NCI-H2081 (cell line): ENCODE data around the gene ZC3HAV1L.
"Not testable (repeated sequence)": the region's sequence is repeated elsewhere in the genome, so short reads cannot be mapped to it uniquely, and the experiment has no call there.

Experiments
- DNase-seq, 2 experiments: peaks; one replicate each; lab custom pipeline; 2025; lab: John Stamatoyannopoulos, UW

ZC3HAV1L gene

DNA sequence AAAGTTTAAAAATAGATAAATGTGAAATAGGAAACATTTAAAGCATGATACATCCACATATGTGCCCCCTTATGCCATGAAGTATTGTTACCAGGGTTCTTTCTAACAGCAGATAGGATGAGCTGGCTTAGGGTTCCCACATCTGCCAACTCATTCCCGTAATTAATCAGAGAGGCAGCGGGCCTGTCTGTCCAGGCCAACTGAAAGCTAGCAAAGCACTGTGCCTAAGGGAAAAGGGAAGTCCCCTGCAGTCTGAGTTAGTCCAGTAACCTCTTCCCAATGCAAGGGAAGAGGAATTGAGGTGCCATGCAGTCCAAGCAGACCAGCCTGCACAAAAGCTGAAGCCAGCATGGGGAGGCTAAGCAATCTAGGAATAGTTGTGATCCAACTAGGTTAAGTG, 18.3 kb upstream of the ZC3HAV1L start:
- no peak for DNase-seq

DNA sequence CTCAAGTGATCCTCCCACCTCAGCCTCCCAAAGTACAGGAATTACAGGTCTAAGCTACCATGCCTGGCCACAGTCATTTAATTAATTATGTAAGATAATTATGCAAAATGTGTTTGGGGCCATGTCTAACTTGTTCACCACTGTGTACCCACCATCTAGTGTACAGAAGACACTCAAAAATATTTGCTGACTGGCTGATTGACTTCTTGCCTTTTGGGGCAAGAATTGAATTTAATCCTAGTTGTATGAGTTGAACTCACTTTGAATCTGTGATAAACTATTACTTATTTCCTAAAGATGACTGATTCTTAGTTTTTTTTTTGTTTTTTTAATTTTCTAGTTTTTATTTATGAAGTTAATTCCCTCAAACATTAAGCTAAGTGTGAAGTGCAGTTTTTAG, 15.8 kb upstream of the ZC3HAV1L start:
- no peak for DNase-seq

DNA sequence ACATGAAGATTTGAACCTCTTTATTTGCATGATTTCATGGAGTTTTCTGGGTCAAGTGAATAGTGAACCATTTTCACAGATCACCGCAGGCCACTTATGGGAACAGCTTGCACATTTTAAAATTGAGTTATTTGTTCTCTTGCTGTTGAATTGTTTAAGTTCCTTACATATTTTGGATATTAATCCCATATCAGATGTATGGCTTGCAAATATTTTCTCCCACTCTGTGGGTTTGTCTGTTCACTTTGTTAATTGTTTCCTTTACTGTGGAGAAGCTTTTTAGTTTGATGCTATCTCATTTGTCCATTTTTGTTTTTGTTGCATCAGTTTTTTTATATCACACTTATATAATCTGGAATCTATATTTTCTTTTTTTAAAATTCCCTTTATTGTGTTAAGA, 14.1 kb upstream of the ZC3HAV1L start:
- DNase-seq: no peak

DNA sequence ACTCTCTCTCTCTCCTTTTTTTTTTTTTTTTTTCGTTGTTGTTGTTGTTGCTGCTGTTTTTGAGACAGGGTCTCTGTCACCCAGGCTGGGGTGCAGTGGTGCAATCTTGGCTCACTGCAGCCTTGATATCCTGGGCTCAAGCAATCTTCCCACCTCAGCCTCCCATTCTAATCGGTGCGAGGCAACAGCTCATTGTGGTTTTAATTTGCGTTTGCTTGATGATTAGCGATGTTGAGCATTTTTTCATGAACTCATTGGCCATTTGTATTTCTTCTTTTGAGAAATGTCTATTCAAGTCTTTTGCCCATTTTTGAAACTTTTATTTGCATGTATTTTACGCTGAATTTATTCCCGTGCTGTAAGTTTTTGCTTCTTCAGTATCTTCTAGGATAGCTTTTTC, 13.3 kb upstream of the ZC3HAV1L start:
- DNase-seq: no peak

DNA sequence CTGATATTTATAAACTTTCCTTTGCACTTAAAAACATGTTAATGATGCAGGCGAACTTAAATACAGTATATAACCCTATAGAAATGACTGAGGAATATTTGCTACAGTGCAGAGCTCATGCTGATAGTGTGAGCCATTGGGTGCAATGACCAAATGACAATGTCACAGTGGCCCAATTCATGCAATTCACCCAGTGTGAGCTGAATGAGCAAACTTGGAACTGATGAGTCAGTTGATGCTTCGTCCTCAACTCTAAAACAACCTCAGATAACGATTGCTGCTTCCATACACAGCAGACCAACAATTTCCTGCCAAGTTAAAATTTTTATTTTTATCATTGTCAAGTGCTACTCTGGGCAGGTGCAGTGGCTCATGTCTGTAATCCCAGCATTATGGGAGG, 12.1 kb upstream of the ZC3HAV1L start:
- no peak for DNase-seq

DNA sequence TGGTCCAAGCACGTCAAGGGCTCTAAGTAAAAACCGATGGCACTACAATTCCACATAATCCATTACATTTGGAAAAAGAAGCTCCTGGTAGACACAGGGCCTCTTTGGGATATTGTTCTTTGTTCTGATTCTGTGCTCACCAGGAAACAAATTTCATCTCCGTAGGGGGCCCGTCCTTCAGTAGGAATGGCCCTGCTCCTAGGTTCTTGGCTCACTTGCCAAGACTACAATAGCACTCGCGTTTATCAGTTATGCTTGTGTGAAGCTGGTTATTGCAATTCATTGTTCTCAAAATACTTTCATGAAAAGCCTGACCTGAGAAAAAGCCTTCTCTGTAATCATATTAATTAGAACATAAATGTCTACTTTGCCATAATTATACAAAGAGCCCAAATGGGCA, 10.3 kb upstream of the ZC3HAV1L start:
- DNase-seq: peak; percentile 52 to 79

DNA sequence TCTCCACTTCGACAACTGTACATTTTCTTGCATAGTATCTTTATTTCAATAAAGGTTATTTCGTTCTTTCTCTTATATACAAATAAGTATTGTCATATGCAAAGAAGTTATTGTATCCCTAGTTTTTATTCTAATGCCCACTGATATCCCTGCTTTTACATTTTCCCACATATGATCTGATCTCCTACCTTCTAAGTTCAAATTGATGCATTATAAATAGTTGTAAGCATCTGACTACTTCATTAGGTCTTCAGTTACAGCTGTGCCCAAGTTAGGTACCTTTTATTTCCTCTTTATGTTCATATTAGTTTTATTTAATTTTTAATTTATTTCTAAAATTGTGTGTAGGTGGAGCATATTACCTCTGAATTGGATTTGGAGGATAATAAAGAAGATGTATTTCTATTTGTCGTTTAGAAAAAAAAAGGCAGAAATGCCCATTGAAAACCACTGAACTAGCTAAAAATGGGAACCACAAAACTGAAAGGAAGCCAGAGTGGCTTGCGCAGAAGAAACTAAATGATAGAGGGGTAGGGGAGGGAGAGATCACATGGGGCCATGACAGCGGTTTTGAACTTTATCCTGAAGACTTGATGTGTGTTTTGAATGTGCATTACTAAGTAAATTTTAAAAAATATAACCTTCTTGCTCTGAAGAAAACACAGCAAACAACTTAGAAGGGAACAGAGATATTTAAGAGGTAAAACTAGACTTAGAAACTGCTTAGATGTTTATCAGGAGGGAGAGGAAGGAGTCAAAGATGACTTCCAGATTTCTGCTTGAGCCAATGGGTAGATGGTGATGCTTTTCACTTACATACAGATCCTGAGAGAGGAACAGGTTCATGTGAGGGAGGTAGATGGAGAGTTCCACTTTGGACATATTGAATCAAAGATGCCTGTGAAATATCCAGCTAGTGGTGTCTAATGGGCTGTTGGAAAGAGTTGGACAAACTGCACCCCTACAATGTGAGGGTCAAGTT, 9.3 kb upstream of the ZC3HAV1L start:
- DNase-seq: no peak

DNA sequence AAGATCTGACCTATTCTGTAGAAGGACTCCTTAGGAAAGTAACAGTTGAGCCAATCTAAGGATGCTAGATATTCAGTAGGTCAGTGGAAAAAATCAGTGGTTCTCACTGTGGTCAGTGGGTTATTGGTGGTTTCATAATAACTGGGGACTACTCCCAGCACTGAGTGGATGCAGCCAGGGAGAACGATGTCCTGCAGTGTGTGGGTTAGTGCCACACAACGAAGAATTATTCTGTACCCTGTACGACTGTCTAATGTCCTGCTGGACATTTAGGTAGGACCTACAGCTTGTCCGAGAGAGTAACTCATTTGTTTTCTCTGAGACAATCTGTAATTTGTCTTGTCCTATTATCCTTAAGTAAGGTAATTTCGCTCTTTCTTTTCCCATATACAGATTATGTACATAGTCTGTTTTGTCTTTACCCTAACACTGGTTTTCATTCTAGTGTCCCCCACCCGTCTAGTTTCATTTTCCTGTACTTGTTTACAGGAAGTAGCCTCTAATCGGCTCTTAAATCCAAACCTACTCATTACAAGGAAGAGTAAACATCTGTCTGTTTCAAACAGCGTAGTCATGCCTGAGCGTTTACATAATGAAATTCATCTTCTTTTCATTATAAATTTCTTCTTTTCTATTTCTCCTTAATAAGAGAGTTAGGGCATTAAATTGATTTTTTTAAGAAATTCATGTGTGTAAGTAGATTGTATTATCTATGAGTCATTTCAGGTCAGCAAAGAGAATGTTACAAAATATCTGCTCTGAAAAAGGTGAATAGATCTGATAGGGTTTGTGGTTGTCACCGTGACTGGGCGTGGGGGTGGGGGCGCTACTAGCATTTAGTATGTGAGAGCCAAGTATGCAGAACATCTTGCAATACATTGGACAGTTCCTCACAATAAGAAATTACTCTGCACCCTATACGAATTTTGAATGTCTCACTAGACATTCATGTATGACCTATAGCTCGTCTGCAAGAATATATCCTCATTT, 8.3 kb upstream of the ZC3HAV1L start:
- peak; percentile 40 to 68 for DNase-seq

DNA sequence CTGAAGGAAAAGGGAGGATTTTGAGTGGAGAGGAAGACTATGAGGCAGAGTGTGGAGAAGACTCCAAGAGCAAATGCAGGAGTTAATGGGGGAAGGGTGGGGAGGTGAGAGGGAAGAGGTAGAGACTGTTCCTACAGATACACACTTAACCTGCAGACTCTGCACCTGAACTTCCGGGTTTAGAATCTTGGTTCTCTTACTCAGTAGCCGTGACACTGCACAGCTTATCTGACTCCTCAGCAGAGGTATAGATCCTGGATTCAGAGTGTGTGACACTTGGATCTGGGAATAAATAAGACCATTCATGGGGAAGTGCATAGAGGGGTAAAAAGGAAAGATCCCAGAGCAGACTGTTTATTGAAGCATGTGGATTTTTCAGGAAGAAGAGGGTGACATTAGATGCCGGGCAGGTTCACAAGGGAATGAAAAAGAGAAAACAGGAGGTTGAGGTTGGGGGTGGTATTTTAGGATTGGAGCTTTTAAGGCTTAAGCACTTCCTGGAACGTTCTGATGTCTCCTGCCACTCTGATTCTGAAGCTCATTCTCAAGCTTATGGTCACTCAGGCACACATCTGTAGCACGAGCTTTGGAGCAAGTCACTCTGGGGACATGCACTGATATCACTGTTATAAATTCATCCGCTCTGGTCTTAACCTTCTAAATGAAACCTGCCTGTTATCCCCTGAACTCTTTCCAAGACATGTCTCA, 5.7 kb upstream of the ZC3HAV1L start:
- no peak for DNase-seq

DNA sequence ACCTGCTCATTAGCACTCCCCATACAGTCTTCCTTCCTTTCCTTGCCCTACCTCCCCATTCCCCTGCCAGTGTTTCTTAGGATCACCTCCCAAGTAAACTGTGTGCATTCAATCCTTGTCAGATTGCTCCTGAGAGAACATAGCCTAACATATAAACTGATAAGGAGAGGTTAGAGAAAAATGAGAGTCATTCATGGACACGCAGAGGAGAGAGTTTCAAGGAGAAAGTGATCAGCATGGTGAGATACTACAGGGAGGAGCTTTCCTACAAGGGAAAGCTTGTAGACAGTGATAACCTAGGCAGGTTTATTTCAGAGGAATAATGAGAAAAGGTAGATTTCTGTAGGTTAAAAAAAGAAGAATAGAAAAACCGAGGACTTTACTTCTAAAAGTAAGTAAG, 2.8 kb upstream of the ZC3HAV1L start:
- no peak for DNase-seq

DNA sequence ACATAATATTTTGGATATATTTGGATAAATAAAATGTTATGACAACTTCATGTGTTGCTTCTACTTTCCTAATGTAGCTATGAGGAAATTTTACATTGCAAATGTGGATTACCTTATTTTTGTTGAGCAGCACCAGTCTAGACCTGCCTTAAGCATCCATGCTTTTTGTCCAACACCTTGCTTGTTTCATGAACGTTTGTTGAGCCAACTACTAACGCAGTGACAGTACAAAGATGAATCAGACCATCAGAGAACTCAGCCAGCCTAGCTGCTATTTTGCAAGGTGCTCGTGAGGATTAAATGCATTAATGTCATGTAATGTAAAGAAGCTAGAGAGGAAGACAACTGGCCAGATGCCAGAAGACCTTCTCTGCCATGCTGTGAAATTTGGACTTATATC, 1.1 kb upstream of the ZC3HAV1L start:
- DNase-seq: no peak

DNA sequence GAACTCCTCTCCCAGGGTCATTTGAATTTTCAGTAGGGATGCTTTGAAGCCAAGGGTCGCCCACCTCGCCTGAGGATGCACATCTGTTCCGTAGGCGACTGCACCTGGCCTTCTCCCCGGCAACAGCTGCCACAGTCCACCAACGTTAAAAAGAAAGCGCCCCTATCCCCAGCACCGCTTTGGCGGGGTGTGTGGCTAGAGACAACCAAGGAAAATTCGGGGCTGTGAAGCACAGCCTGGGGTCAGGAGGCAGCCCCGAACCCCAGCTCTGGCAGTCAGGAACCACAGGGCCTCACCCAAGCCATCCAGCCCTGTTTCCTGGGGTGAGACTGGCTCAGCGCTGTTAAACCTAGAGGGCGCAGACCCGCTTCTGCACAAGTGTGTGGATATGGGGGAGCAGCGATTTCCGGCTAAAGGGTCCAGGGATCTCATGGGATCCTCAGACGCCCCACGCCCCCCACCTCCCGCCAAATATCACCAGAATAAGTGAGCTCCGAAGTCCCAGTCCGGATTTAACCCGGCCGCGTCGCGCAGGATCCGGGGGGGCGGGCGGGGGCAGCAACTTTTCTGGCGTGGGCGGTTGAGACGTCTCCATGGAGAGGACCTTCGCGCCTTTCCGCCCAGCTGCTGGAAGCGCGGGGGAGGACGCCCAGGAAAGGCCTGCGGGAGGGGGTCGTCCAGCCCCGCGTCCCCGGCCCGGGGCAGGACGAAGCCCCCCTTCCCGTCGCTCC, 822 bp downstream of the ZC3HAV1L start:
- peak; percentile 43 to 73 for DNase-seq

DNA sequence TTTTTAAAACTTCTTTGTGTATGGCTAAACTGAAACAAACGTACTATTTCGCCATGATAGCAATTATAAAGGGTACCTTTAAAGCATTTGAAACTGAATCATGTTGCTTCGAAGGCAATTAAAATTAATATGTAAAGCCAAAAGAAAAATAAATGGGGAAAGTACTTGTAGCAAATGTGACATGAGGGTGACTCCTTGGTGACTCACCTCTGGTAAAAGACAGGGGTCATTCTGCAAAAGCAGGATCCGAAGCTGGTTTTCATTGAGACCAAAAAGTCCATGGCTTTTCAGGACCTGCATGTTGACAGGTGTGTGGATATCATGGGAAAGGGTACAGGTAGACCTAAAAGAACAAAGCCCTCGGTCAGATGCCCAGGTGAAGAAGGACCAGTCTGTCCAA, 1.5 kb downstream of the ZC3HAV1L start:
- no peak for DNase-seq

DNA sequence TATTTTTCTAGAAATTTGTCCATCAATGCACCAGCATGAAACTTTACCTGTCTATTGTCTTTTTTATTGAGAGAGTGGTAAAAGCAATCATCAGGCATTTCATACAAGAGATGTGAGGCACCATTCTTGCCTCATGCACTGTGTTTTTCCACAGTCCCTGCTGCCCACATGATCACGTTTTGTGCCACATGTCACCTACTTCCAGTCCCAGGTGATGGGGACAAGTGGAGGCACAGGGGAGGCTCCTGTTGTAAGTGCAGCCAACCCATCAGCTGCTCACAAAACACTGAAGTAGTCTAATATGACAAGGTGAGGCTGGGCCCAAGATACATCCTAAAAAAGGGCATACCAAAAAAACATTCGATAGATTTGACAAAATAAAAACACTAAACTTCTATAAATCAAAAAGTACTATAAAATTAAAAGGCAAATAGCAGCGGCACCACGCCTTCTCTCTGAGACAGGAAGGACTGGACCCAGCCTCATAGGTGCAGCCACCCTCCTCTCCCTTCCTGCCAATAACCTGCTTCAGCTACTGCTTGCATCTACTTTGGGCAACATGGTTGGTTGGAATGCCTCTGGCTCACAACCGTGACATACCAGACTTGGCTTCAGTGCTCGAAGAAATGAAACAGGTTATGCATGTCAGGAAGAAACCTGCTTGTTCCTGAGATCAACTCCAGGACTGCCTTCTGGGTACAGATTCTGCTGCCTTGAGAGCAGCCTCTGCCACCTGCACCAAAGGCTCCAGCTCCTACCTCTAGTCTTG, 2.3 kb downstream of the ZC3HAV1L start:
- peak in 1 of 2 experiments; percentile 22 for DNase-seq

DNA sequence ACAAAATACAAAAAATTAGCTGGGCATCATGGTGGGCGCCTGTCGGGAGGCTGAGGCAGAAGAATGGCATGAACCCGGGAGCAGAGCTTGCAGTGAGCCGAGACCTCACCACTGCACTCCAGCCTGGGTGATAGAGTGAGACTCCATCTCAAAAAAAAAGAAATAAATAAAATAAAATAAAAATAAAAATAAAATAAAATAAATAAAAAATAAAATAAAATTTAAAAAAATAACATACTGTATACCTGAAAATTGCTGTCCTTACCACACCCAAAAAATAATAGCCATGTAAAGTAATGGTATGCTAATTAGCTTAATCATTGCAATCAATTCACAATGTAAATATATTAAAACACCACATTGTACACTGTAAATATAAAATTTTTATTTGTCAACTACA, 3.4 kb downstream of the ZC3HAV1L start:
- no peak for DNase-seq

DNA sequence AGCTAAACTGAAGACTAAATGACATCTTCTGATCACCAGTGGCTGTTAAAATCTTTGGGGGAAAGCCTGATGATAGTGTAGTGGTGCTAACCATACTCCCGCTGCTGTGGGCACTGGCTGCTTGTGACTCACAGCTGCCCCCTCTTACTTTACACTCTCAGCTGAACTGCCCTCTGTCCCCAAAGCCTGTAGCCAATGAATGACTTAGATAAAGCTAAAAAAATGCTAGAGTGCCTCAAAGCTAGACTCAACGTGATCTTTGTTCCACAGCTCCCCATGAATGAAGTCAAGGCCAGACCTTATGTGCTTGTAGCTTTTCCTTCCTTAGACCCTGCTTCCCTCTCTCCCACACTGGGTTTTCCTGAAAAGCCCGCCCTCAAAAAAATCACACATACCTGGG, 6.5 kb downstream of the ZC3HAV1L start:
- DNase-seq: no peak

DNA sequence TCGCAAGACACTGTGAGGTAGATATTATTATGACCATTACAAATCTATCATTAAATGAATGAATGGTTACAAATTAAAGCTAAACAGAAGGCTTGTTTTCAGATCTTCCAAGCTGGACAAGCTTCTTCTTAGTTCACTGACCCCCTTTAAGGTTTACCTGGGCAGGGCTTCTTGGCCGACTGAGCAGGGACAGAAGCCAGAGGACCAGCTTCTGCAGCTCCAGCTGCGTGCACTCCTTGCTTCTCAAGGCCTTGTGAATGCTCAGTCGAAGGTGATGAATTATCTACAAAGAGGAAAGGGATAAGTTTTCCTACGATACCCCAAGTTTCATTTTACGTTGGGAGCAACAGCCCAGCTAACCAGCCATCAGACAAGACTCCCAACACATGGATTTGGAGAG, 9.3 kb downstream of the ZC3HAV1L start:
- no peak for DNase-seq

DNA sequence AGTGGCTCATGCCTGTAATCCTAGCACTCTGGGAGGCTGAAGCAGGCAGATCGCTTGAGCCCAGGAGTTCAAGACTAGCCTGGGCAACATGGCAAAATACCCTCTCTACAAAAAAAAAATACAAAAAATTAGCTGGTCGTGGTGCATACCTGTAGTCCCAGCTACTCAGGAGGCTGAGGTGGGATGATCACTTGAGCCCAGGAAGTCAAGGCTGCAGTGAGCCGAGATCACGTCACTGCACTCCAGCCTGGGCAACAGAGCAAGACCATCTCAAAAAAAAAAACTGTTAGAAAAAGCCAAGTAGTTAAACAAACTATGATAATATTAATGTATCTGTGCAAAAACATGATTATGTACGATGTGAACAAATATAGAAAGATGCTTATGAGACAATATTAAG, 10.0 kb downstream of the ZC3HAV1L start:
- DNase-seq: not testable (repeated sequence)

DNA sequence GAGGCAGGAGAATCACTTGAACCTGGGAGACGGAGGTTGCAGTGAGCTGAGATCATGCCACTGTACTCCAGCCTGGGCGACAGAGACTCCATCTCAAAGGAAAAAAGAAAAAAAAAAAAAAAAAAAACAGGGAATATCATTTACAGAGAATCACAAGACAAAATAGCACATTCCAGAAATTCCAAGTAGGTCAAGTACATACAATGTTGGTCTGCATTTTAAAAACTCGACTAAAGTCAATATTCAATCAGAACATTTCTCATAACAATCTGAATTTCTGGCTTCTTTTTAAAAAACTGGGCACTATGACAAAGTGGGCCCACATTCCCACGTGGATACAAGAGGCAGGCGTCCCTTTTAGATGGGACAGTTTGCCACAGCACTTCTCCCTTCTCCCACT, 12.8 kb downstream of the ZC3HAV1L start:
- no peak for DNase-seq

DNA sequence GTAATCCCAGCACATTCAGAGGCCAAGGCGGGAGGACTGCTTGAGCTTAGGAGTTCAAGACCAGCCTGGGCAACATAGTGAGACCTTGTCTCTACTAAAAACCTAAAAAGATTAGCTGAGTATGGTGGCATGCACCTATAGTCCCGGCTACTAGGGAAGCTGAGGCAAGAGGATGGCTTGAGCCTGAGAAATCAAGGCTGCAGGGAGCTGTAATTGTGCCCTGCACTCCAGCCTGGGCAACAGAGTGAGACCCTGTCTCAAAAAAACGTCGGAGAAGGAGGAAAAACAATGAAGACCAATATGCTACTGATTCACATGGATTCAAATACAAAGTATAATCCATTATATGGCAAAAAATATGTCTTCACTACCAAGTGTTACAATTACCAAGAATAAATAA, 13.6 kb downstream of the ZC3HAV1L start:
- DNase-seq: no peak

DNA sequence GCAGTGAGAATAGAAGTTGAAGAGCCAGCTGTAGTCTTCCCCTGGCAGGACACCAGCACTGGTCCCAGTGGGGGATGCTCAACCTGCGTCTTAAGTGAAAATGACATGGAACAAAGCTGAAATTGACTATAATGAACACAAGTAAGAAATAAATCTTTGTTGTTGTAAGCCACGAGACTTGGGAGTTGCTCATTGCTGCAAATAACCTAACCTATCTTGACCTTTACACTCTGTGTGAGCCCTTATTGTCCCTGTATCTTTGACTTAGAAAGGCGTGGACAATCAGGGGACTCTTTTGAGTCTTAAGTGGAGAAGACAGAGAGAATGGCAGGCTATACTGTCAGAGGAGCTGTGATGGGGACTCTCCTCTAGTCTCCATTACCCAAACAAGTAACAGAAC, 16.9 kb downstream of the ZC3HAV1L start:
- no peak for DNase-seq
